ENCODE measurements around the gene CASZ1. TPM values are rescaled to one million over a fixed set of nuclear protein-coding genes. Genes with fewer than 3 reads are reported as not detected.
A peak's percentile ranks its signal among the peaks of the same experiment; 100 is the strongest.

CASZ1 gene
- total RNA-seq, 1 donor from 2014 or later: 3.9 TPM

DNA sequence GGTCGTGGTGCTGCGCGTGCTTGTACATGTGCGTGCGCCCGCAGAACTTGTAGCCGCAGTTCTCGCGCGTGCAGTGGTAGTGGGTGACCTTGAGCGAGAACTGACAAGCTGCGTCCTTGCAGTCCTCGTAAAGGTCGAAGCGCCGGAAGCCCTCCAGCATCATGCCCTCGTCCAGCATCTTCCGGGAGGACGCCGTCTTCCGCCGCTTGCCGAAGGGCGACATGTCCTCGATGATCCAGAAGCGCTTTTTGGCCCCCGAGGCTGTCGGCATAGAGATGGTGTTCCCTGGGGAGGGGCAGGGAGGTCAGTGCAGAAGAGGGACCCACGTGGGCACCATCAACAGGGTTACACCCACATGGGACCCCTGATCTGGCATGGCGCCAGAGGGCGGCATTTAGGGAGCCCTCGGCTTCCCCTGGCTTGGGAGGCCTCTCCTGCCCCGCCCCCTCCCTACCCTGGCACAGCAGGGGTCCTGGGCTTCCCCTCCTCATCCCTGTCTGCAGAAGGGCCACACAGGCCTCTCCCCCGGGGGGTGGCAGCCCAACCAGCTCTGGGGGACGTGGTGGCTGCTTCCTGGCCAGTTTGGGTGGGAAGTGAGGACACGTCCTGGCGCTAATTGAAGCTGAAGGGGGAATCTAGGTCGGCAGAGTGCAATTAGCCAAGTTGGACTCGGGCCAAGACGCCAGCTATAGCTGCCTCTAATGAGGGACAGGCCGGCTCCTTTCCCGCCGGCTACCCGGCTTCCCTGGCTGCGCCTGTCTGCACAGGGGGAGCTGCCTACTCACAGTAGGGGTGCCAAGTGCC lies 156.5 kb downstream of the CASZ1 start:
- DNase-seq (ENCODE audit: low spot score): no peak

GRCh38 chr1:10639011-10639774 lies 157.3 kb downstream of the CASZ1 start:
- no peak for DNase-seq (ENCODE audit: low spot score)

- no peak for DNase-seq (ENCODE audit: low spot score)
These were observed 157.9 kb downstream of the CASZ1 start for GRCh38 chr1:10638559-10639005.

- peak; percentile 72 for DNase-seq (ENCODE audit: low spot score)
These were observed 158.4 kb downstream of the CASZ1 start for GRCh38 chr1:10637834-10638558.

GRCh38 chr1:10637400-10637799 lies 159.0 kb downstream of the CASZ1 start:
- DNase-seq (ENCODE audit: low spot score): no peak

- no peak for DNase-seq (ENCODE audit: low spot score)
These were observed 160.5 kb downstream of the CASZ1 start for GRCh38 chr1:10635992-10636391.

DNA sequence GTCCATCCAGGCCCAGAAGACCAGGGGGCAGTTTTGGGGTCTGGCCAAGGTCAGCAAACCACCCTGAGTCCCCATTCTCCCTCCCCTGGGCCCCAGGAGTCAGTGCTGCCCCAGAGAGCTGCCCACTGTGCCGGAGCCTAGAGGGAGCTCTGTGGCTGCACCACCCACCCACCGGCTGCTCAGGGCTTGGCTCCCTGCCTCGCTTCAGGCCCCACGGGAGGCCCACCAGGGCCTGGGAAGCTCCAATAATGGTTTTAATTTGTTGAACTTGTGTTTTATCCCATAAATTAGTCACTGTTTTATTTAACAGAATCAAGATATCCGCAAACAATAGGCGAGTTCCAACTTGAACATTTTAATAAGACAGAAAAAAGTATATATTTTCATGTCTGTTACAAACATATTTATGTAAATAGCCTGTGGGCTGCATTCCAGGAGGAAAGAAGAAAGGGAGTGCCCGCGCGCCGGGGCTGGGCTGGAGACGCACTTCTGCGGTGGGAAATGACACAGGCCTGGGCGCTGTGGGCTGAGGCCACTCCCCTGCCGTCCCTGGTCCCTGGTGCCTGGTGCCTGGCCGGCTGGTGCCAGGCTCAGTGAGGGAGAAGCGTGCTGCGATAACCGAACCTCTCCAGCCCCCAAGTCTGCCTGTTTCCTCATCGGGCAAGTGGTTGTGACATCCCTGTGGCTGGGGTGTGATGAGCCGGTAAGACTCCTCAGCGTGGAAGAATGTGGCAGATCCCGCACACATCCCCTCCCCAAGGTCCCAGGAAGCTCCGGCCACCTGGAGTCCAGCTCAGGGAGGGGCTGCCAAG lies 161.2 kb downstream of the CASZ1 start:
- peak; percentile 40 for DNase-seq (ENCODE audit: low spot score)

DNA sequence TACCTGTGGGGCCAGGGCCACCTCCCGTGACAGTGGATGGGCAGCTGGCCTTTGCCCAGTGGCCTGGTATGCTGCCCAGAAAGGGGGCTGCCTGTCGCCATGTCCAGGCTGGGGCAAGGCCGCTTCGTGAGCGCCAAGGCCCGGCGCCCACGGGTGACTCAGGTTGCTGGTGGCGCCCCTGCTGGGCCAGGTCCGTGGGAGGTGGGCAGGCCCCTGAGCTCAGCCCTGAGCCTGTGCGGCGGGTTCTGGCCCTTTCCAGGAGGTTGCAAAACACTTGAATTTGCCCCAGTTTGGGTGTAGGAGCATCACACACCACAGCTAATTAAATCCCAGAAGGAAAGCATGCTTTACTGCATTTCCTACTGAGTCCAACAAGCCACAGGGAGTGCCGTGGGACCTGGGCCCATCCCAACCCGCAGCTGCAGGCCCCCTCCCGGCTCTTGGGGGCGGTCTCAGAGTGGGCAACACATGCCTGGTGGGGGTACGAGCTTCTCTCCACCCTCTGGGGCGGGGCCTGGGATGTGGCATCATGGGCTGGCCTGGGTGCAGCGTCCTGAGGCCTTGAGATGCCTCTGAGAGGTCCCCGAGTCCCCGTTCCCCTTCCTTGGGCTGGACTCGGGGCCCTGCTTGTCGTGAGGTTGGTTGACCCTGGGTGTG lies 161.9 kb downstream of the CASZ1 start:
- peak; percentile 62 for DNase-seq (ENCODE audit: low spot score)

GRCh38 chr1:10634075-10634427 lies 162.4 kb downstream of the CASZ1 start:
- no peak for DNase-seq (ENCODE audit: low spot score)

DNA sequence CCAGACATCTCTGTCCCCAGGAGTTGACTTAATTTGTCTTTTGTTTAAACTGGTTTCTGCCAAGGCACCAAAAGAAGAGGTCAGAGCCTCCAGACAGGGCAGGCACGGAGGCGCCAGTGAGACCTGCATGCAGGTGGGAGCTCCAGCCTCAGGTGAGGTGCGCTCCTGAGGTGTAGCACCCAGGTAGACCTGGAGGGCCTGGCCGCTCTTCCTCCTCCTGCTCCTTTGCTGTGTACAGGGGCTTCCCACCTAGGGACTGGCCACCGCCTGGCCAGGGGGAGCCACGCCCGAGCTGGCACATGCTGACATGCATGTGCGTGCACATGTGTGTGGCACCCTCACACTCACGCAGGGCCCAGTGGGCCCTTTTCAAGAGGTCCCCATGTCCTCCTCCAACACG lies 163.0 kb downstream of the CASZ1 start:
- no peak for DNase-seq (ENCODE audit: low spot score)

DNA sequence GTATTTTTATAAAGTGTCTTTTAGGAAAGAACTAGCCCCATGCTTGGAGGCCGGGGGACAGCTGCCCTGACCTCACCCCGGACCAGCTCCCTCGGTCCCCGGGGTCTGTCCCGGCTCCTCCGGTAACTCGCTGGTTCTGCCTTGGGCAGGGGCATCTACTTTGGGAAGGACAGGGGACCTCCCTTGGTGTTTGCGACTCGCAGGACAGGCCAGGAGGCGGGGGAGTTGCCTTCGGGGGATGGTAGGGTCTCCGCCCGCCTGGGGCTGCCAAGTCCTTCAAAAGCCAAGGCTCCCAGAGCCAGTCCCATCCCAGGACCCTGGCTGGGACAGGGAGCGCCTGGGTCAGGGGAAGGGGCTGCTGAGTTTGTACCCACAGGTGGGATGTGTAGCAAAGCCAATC lies 163.8 kb downstream of the CASZ1 start:
- no peak for DNase-seq (ENCODE audit: low spot score)

DNA sequence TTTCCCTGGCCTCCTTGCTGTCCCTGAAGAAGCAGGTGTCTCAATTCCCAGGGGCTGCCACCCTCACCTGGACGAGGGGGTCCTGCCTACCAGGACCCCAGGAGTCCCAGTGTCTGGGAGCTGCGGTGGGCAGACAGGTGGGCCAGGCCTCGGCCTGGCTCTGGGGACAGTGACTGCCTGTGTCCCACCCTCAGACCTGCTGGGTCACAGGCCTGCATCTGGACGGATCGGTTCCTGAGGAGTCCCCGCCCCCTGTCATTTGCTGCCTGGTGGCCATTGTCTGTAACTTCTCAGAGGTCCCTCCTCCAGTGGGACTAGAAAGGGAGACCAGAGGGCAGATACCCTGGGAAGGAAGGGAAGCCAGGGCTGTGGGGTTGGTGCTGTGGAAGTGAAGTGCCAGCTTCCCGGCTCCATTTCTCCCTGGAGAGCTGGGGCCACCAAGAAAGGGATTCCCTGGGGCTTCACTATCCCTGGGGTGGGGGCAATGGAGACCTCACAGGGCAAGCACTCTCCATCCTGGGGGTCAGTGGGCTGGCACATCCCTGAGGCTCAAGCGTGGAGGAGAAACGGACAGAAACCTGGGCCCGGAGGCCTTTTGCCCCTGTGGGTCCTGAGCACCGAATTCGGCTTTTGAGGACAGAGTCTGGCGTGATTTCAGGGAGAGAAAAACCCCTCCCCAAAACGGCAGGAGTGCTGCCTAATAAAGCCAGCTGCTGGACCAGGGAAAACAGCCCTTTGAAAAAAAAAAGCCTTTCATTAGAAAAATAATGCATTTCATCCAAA lies 164.4 kb downstream of the CASZ1 start:
- peak; percentile 51 for DNase-seq (ENCODE audit: low spot score)

DNA sequence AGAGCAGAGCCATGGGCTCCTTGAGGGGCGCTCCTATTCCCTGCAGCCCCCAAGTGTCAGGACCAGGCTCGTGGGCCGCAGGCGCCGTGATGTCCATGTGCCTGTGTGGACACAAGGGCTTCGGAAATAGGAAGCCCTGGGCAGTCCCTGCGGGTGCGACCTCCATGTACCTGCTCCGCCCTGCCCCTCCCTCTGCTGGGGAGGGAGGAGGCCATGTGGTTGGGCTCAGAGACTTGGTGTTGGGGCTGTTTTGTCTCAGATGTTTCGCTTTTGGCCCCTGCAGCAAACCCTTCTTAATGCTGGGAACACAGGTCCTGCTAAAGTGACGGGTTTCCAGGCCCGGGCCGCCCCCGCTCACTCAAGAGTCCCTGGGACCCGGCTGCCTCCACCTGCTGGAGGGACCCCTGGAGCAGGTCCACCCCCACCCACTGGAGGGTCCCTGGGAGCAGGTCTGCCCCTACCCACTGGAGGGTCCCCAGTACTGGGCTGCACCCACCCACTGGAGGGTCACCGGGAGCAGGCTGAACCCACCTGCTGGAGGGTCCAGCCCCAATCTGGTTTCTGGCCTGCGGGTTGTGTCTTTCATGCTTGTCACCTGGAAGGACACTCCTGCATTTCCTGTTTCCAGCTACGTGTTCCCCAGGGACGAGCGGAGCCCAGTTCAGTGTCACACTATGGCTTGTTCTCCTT lies 165.2 kb downstream of the CASZ1 start:
- DNase-seq (ENCODE audit: low spot score): no peak

DNA sequence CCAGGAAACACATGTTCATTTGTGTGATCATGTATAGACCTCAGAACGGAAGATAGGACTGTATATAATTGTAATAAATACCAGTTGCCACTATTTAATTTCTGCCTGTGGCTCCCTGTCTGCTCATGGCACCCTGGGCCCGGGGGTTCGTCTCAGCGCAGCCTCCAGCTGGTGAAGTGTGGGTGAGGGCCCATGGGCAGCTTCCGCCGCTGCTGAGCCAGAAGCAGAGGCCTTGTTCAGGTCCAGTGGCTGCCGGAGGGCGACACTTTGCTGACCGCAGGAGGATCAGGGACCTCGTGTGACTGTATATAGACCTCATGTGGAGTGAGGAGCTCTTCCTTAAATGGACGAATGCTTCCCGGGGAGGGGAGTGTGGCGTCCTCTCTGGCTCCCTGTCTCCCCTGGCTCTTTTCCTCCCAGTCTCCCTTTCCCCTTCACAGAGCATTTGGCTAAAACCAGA lies 165.8 kb downstream of the CASZ1 start:
- no peak for DNase-seq (ENCODE audit: low spot score)

DNA sequence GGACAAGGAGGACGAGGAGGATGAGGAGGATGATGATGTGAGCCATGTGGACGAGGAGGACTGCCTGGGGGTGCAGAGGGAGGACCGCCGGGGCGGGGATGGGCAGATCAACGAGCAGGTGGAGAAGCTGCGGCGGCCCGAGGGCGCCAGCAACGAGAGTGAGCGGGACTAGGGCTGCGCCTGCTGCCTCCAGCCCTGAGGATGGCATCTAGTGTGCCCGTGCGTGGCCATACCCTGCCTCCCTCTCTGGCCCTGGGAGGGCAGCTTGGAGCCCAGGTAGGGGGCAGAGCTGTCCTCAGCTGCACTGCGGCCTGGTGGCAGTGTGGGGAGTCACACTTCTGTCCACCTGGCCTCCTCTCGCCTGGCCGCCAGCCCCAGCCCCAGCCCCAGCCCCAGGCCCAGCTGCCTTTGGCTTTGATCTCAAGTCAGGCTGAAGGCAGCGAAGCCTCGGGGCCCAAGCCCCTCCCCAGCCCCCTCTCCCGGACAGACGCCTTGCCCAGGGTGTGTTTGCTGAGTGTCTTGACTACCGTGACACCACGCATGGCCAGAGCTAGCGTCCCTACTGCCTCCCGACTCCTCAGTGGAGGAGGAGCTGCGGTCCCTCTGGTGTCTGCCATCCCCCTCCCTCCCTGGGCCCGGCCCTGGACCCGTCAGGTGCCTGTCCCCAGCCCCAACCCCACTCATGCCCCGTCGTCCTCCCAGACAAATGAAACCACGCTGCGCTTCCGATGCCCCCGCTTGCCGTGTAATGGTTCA lies 166.5 kb downstream of the CASZ1 start:
- DNase-seq (ENCODE audit: low spot score): no peak

- no peak for DNase-seq (ENCODE audit: low spot score)
These were observed 167.2 kb downstream of the CASZ1 start for GRCh38 chr1:10629091-10629815.

DNA sequence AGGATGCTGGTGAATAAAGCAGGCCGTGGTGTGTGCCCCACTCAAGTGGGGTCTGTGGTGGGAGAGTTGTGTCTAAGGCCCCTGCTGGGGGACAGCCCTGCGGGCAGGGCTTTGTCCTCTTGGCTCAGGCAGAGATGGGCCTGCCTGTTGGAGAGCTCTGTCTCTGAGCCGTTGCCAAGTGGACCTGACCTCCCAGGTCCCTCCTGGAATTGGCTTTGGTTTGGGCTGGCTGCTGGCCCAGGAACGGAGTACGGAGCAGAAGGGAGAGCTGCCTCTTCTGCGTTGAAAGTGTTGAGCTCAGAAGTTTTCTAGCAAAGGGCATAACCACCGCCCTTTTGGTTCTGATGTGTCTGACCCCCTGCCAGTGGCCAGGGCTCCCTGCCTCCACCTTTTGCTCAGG lies 167.8 kb downstream of the CASZ1 start:
- no peak for DNase-seq (ENCODE audit: low spot score)
